ENCODE results near the gene CTTN. TPM values are rescaled to one million over a fixed set of nuclear protein-coding genes. Genes with fewer than 3 reads are reported as not detected.

Gene CTTN
- total and polyA plus RNA-seq, 9 of the 15 experiments (the other 6 are each of a cell fraction or from before 2014, with no cell fraction given), result 9.9 to 158 (median 99.7) TPM

DNA sequence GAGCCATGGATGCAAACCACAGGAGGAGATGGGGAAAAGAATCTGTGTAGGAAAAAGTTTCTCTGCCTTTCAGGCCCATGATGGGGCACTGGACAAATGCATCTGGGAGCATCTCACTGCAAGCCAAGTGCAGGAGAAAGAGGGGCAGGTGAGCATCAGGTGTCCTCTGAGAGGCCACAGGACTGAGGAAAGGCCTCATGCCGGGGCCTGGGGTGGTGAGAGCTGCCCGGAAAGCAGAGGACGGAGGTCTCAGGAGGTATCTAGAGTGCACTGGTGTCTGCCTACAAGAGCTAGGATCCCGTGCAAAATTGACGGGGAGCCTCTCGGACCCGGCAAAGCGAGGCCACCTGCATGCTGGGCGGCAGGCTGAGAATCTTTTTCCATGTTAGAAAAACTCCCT is 73.9 kb downstream of the CTTN start:
- Histone ChIP-seq H3K27ac (ENCODE audit: extremely low read depth, low read depth, low read length) (no peak overlapping the region), H4K20me1 (replicated peaks; ENCODE audit: control insufficient read depth, insufficient read depth, low read length) (peaks cover 7% of the 10 kb centered on the region; the same call in 1 of the 2 replicates), H2AFZ (ENCODE audit: low read depth, low read length) (no peak overlapping the region), H3K36me3 (ENCODE audit: control insufficient read depth, insufficient read depth, low read length) (no peaks in the 10 kb centered on the region), H3K4me2 (ENCODE audit: insufficient read depth, low read length) (no peak overlapping the region), H3K4me1 (replicated peaks in 1 of 2; ENCODE audit: control insufficient read depth in 2 of 2, insufficient read depth in 2 of 2, low read length in 2 of 2) (peaks cover 0 to 3% of the 10 kb centered on the region in 2 experiments; a peak in 2 of 5 replicates), H3K9ac (ENCODE audit: insufficient read depth in 1 of 2, low read depth in 2 of 2, low read length in 2 of 2) (no peak overlapping the region), H3K79me2 (ENCODE audit: control insufficient read depth, insufficient read depth, low read length) (no peaks in the 10 kb centered on the region), H3K4me3 (no peak overlapping the region), H3K27me3 (ENCODE audit: control insufficient read depth in 2 of 2, insufficient read depth in 2 of 2, low read length in 2 of 2) (peaks cover 10 to 51% of the 10 kb centered on the region in 2 experiments; a peak in 4 of 5 replicates), H3K9me3 (replicated peaks; ENCODE audit: control insufficient read depth, insufficient read depth, low read depth, low read length) (no peaks in the 10 kb centered on the region), H3K9me1 (ENCODE audit: control insufficient read depth, insufficient read depth, low read length) (no peaks in the 10 kb centered on the region)
- ATAC-seq (no peak), FAIRE-seq (no peak), DNase-seq (ENCODE audit: extremely low read depth in 1 of 4, low spot score in 3 of 4) (no peak)
- POLR2A ChIA-PET, result no interaction called here
- BruUV-seq (replicated peaks), result no TSS peak
- TF ChIP-seq ILF3 (IDR thresholded peaks at IDR 0.05; ENCODE audit: borderline replicate concordance) (no peak), XRCC4 (IDR thresholded peaks at IDR 0.05; ENCODE audit: extremely low read depth, insufficient read depth, insufficient read length) (no peak)
- WGBS (ENCODE audit: insufficient coverage, low coverage, missing lambda C conversion rate), result 0% methylated on average over 9 of the region's 9 CpGs
- intact Hi-C loops (cut with micrococcal nuclease) (loop anchor here (10.0 kb wide), 1 partner anchor 557 kb away; no protein-coding TSS in a partner anchor), in situ Hi-C loops (cut with MboI) (no loop called here)
- CTCF ChIA-PET (ENCODE audit: low intra/inter-chr PET ratio), result no interaction called here

DNA sequence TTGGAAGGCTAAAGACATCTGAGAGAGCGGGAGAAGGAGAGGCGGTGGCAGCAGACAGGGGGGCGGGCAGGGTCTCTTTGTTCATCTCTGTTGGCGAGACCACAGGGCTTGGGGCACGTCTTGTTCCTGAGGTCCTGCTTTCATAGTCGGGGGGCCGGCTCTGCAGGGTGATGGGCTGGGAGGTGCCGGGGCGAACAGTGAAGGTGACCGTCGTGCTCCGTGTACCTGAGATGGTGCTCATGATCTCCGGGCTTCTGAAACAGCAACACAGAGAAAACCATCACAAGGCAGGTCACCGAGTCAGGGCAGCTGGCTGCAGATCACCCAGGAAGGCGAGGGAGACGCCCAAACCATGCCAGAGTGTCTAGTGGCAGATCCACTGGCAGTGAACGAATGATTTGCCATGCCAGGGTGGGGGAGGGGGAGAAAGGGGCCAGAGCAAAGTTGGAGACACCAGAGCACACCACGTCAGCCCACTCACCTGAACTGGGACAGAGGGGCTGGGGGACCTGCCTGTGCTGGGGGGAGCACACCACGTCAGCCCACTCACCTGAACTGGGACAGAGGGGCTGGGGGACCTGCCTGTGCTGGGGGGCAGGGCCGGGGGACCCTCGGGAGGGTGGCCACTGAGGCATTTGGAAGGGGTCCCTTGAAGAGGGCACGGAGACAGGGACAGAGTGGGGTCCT is 75.0 kb downstream of the CTTN start:
- CTCF ChIA-PET (ENCODE audit: low intra/inter-chr PET ratio), result no interaction called here
- ATAC-seq, result no peak
- TF ChIP-seq BHLHE40 (IDR thresholded peaks at IDR 0.05; ENCODE audit: low read length), result no peak
- TF ChIP-seq GATAD2A (IDR thresholded peaks at IDR 0.05), result no peak
- TF ChIP-seq POLR2AphosphoS2 (IDR thresholded peaks at IDR 0.05; ENCODE audit: low read length), result no peak
- no peak for TF ChIP-seq TRIM24 (IDR thresholded peaks at IDR 0.05)
- TF ChIP-seq ZZZ3 (IDR thresholded peaks at IDR 0.05), result no peak
- TF ChIP-seq, protein P1, sequence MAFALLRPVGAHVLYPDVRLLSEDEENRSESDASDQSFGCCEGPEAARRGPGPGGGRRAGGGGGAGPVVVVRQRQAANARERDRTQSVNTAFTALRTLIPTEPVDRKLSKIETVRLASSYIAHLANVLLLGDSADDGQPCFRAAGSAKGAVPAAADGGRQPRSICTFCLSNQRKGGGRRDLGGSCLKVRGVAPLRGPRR (CRISPR knock-in tag; IDR thresholded peaks at IDR 0.05), result no peak
- no peak for TF ChIP-seq SAFB (IDR thresholded peaks at IDR 0.05; ENCODE audit: borderline replicate concordance, low read depth, low read length)
- no peak for TF ChIP-seq SMARCA5 (IDR thresholded peaks at IDR 0.05)
- no peak for TF ChIP-seq NUFIP1 (IDR thresholded peaks at IDR 0.05; ENCODE audit: partially characterized antibody)
- no peak for TF ChIP-seq POLR2A (conservative IDR thresholded peaks at IDR 0.05)
- TF ChIP-seq, protein P2, sequence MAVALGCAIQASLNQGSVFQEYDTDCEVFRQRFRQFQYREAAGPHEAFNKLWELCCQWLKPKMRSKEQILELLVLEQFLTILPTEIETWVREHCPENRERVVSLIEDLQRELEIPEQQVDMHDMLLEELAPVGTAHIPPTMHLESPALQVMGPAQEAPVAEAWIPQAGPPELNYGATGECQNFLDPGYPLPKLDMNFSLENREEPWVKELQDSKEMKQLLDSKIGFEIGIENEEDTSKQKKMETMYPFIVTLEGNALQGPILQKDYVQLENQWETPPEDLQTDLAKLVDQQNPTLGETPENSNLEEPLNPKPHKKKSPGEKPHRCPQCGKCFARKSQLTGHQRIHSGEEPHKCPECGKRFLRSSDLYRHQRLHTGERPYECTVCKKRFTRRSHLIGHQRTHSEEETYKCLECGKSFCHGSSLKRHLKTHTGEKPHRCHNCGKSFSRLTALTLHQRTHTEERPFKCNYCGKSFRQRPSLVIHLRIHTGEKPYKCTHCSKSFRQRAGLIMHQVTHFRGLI (CRISPR knock-in tag; IDR thresholded peaks at IDR 0.05), result no peak
- no peak for TF ChIP-seq LEF1 (IDR thresholded peaks at IDR 0.05)

More for the DNA sequence above, 75.0 kb downstream of the CTTN start:
- intact Hi-C loops (cut with micrococcal nuclease) (loop anchor here (10.0 kb wide), 1 partner anchor 559 kb away; no protein-coding TSS in a partner anchor), in situ Hi-C loops (cut with MboI) (no loop called here)
- POLR2A ChIA-PET, result interaction anchor here (0.6 kb wide), 1 partner anchor 873 kb away, joined by 3 read pairs; no protein-coding TSS in a partner anchor
- no peak overlapping the region for H3K4me3 ChIP-seq
- H3K79me2 ChIP-seq (ENCODE audit: control insufficient read depth, insufficient read depth, low read length), result no peaks in the 10 kb centered on the region
- no peaks in the 10 kb centered on the region for H3K36me3 ChIP-seq (ENCODE audit: control insufficient read depth, insufficient read depth, low read length)
- H3K27me3 ChIP-seq (ENCODE audit: control insufficient read depth in 2 of 2, insufficient read depth in 2 of 2, low read length in 2 of 2), result peaks cover 15 to 60% of the 10 kb centered on the region in 2 experiments
- peaks cover 0 to 3% of the 10 kb centered on the region in 2 experiments; a peak in 2 of 5 replicates for H3K4me1 ChIP-seq (replicated peaks in 1 of 2; ENCODE audit: control insufficient read depth in 2 of 2, insufficient read depth in 2 of 2, low read length in 2 of 2)
- FAIRE-seq (no peak), DNase-seq (ENCODE audit: extremely low read depth in 1 of 4, low spot score in 3 of 4) (no peak)
- peaks cover 7% of the 10 kb centered on the region; the same call in 1 of the 2 replicates for H4K20me1 ChIP-seq (replicated peaks; ENCODE audit: control insufficient read depth, insufficient read depth, low read length)
- no peak overlapping the region for H3K4me2 ChIP-seq (ENCODE audit: insufficient read depth, low read length)
- no TSS peak for BruUV-seq (replicated peaks)
- no peak overlapping the region for H2AFZ ChIP-seq (ENCODE audit: low read depth, low read length)
- H3K27ac ChIP-seq (ENCODE audit: extremely low read depth, low read depth, low read length), result no peak overlapping the region
- 3% methylated on average over 11 of the region's 22 CpGs for WGBS (ENCODE audit: insufficient coverage, low coverage, missing lambda C conversion rate)
- H3K9me3 ChIP-seq (replicated peaks; ENCODE audit: control insufficient read depth, insufficient read depth, low read depth, low read length), result no peaks in the 10 kb centered on the region
- no peak overlapping the region for H3K9ac ChIP-seq (ENCODE audit: insufficient read depth in 1 of 2, low read depth in 2 of 2, low read length in 2 of 2)
- no peaks in the 10 kb centered on the region for H3K9me1 ChIP-seq (ENCODE audit: control insufficient read depth, insufficient read depth, low read length)

Measured in K562 (cell line).